Testis (tissue), 3 donors: Measurements from ENCODE around the gene C1R. TPM values are rescaled to one million over a fixed set of nuclear protein-coding genes. Genes with fewer than 3 reads are reported as not detected.

Experiments
- DNase-seq: peaks from one replicate; pipeline ENCODE4 v3.0.0-alpha.2; 2019
- H3K27ac ChIP-seq, 2 donors: fragments of 200-600 bp; sonication (generic); one replicate each; pipeline ENCODE4 v1.5.1; 2019
- H3K27me3 ChIP-seq: fragments of 200-600 bp; sonication (generic); one replicate; pipeline ENCODE4 v1.5.1; 2019
- H3K36me3 ChIP-seq: fragments of 200-600 bp; sonication (generic); one replicate; pipeline ENCODE4 v1.5.1; 2017; ENCODE audit warnings: low read depth; ENCODE audit errors: missing control alignments
- H3K4me1 ChIP-seq: fragments of 200-600 bp; sonication (generic); one replicate; pipeline ENCODE4 v1.5.1; 2019
- H3K4me3 ChIP-seq, 2 donors: fragments of 200-600 bp; sonication (generic); one replicate each; pipeline ENCODE4 v1.5.1; 2017 to 2019
- H3K9me3 ChIP-seq: fragments of 200-600 bp; sonication (generic); one replicate; pipeline ENCODE4 v1.5.1; 2017
- POLR2A ChIP-seq: fragments of 450-650 bp; IDR thresholded peaks from one replicate; pipeline ENCODE4 v1.6.1; 2017; ENCODE audit warnings: antibody characterized with exemption, mild to moderate bottlenecking, moderate library complexity
- WGBS, 2 donors: methylation state at CpG; one replicate each; pipeline ENCODE4 v1.1.5; 2018; 5-methylcytosine and 5-hydroxymethylcytosine counted together
- intact Hi-C: fragments of 100-400 bp; cut with DNase I; formaldehyde crosslinking; loops from one replicate; pipeline ENCODE4 v1.15.1; 2023; ENCODE audit warnings: low total_unique reads
- polyA plus RNA-seq: library from polyadenylated mRNA; stranded (reverse); fragments of 350-450 nt; fragmentation: Illumina TruSeq; extraction: RNeasy Lipid Tissue Mini Kit (QIAGEN cat#74804); gene quantifications from one replicate; pipeline ENCODE4 v1.2.3, GENCODE V29; 2014; ENCODE audit warnings: low read depth, low replicate concordance; ENCODE audit not compliant: insufficient read depth
- small RNA-seq, 2 donors: library from RNA; depleted of rRNA; stranded (forward); fragments of <200 nt; gene quantifications; one replicate each; pipeline ENCODE3, GENCODE V24; 2016
- total RNA-seq, 2 donors: library from RNA; depleted of rRNA; stranded (reverse); fragments of >200 nt; gene quantifications; one replicate each; pipeline ENCODE4 v1.2.3, GENCODE V29; 2016
- TF ChIP-seq, protein P1 (sequence below), 3 experiments: fragments of 450-650 bp in 2 of 3; fragments of 200-600 bp in 1 of 3; sonication (generic) in 1 of 3; IDR thresholded peaks; one replicate each; pipeline ENCODE4 v1.5.1; 2016 to 2019; ENCODE audit warnings: antibody characterized with exemption in 3 of 3, mild to moderate bottlenecking in 2 of 3, moderate library complexity in 1 of 3

Gene C1R
- total and polyA plus RNA-seq, 3 donors from 2014 or later: 51.4 to 330 (median 174) TPM

- DNase-seq: no peak
- no peaks in the 10 kb centered on the region for H3K36me3 ChIP-seq
- 88 to 93% methylated on average over 1 of the region's 1 CpG for WGBS, 2 donors
- no peak for TF ChIP-seq POLR2A
- TF ChIP-seq, protein P1, sequence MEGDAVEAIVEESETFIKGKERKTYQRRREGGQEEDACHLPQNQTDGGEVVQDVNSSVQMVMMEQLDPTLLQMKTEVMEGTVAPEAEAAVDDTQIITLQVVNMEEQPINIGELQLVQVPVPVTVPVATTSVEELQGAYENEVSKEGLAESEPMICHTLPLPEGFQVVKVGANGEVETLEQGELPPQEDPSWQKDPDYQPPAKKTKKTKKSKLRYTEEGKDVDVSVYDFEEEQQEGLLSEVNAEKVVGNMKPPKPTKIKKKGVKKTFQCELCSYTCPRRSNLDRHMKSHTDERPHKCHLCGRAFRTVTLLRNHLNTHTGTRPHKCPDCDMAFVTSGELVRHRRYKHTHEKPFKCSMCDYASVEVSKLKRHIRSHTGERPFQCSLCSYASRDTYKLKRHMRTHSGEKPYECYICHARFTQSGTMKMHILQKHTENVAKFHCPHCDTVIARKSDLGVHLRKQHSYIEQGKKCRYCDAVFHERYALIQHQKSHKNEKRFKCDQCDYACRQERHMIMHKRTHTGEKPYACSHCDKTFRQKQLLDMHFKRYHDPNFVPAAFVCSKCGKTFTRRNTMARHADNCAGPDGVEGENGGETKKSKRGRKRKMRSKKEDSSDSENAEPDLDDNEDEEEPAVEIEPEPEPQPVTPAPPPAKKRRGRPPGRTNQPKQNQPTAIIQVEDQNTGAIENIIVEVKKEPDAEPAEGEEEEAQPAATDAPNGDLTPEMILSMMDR (IDR thresholded peaks at IDR 0.05): no peak
- H3K4me3 ChIP-seq: no peak overlapping the region
- no peaks in the 10 kb centered on the region for H3K9me3 ChIP-seq
- no peaks in the 10 kb centered on the region for H3K27me3 ChIP-seq
- intact Hi-C loops: no loop called here
- H3K27ac ChIP-seq: no peak overlapping the region
- no peaks in the 10 kb centered on the region for H3K4me1 ChIP-seq
Observed at GRCh38 chr12:7034464-7034863, 57.8 kb downstream of the C1R start.

GRCh38 chr12:7032990-7033389 is 59.3 kb downstream of the C1R start:
- intact Hi-C loops: no loop called here
- Histone ChIP-seq H3K9me3 (no peaks in the 10 kb centered on the region), H3K27ac (no peak overlapping the region), H3K36me3 (no peaks in the 10 kb centered on the region), H3K4me3 (no peak overlapping the region), H3K27me3 (no peaks in the 10 kb centered on the region), H3K4me1 (no peaks in the 10 kb centered on the region)
- 85 to 93% methylated on average over 2 of the region's 2 CpGs for WGBS, 2 donors
- no peak for DNase-seq
- TF ChIP-seq, protein P1 (IDR thresholded peaks at IDR 0.05): no peak
- no peak for TF ChIP-seq POLR2A

GRCh38 chr12:7031306-7031705 is 60.9 kb downstream of the C1R start:
- H3K27ac ChIP-seq: no peak overlapping the region
- H3K9me3 ChIP-seq: no peaks in the 10 kb centered on the region
- no peak overlapping the region for H3K4me3 ChIP-seq
- H3K36me3 ChIP-seq: no peaks in the 10 kb centered on the region
- H3K27me3 ChIP-seq: no peaks in the 10 kb centered on the region
- no peak for TF ChIP-seq POLR2A
- TF ChIP-seq, protein P1 (IDR thresholded peaks at IDR 0.05): no peak
- H3K4me1 ChIP-seq: no peaks in the 10 kb centered on the region
- intact Hi-C loops: no loop called here
- 92 to 100% methylated on average over 1 to 6 of the region's 6 CpGs for WGBS, 2 donors
- no peak for DNase-seq

Small RNA genes lying within 50 kb of the gene (small RNA-seq; reads per million reads assigned to genes)
- 0 to 0.09 reads per million in 2 donors for gene AC006512.1
- 0 reads per million in 2 donors for gene RNU6-485P

Other genes starting within 250 kb of the C1R start
- gene CDCA3, start 241.2 kb downstream of the C1R start, total RNA-seq: 10 to 100 TPM; 27.5 to 43.5 TPM
- gene CDCA3, start 241.2 kb downstream of the C1R start, polyA plus RNA-seq: 81.7 TPM
- 10 to 100 TPM; 96.1 to 97.5 TPM for gene USP5, start 240.3 kb downstream of the C1R start, total RNA-seq
- 154 TPM for gene USP5, start 240.3 kb downstream of the C1R start, polyA plus RNA-seq
- 100 to 1,000 TPM; 347 to 356 TPM for gene TPI1, start 224.9 kb downstream of the C1R start, total RNA-seq
- 544 TPM for gene TPI1, start 224.9 kb downstream of the C1R start, polyA plus RNA-seq
- gene SPSB2, start 219.1 kb downstream of the C1R start, total RNA-seq: 10 to 100 TPM; 11.6 to 22.0 TPM
- 21.3 TPM for gene SPSB2, start 219.1 kb downstream of the C1R start, polyA plus RNA-seq
- gene LRRC23, start 187.6 kb downstream of the C1R start, total RNA-seq: 10 to 100 TPM; 32.7 to 33.9 TPM
- 112 TPM for gene LRRC23, start 187.6 kb downstream of the C1R start, polyA plus RNA-seq
- gene ENO2, start 177.9 kb downstream of the C1R start, total RNA-seq: 1 to 10 TPM; 8.8 to 8.9 TPM
- gene ENO2, start 177.9 kb downstream of the C1R start, polyA plus RNA-seq: 14.3 TPM
- 10 to 100 TPM; 63.4 to 73.2 TPM for gene ATN1, start 164.5 kb downstream of the C1R start, total RNA-seq
- gene ATN1, start 164.5 kb downstream of the C1R start, polyA plus RNA-seq: 40.5 TPM
- not detected for gene RNU7-1, start 148.6 kb downstream of the C1R start, total RNA-seq
- not detected for gene RNU7-1, start 148.6 kb downstream of the C1R start, polyA plus RNA-seq
- 100 to 1,000 TPM; 143 to 236 TPM for gene C12orf57, start 148.4 kb downstream of the C1R start, total RNA-seq
- 141 TPM for gene C12orf57, start 148.4 kb downstream of the C1R start, polyA plus RNA-seq
- gene PTPN6, start 141.1 kb downstream of the C1R start, total RNA-seq: 1 to 10 TPM; 3.7 to 9.1 TPM
- 19.1 TPM for gene PTPN6, start 141.1 kb downstream of the C1R start, polyA plus RNA-seq
- gene PHB2, start 121.8 kb downstream of the C1R start, total RNA-seq: 100 to 1,000 TPM; 118 to 153 TPM
- 97.3 TPM for gene PHB2, start 121.8 kb downstream of the C1R start, polyA plus RNA-seq
- gene EMG1, start 121.5 kb downstream of the C1R start, total RNA-seq: 10 to 100 TPM; 40.2 to 45.5 TPM
- gene EMG1, start 121.5 kb downstream of the C1R start, polyA plus RNA-seq: 36.7 TPM
- gene LPCAT3, start 74.0 kb downstream of the C1R start, total RNA-seq: 10 to 100 TPM; 26.0 to 30.2 TPM
- gene LPCAT3, start 74.0 kb downstream of the C1R start, polyA plus RNA-seq: 33.2 TPM
- 100 to 1,000 TPM in 1 of 2 donors, 10 to 100 TPM in 1; 86.1 to 190 TPM for gene C1S, start 31.7 kb downstream of the C1R start, total RNA-seq
- gene C1S, start 31.7 kb downstream of the C1R start, polyA plus RNA-seq: 271 TPM
- gene C1RL, start 16.8 kb upstream of the C1R start, total RNA-seq: 10 to 100 TPM; 23.9 to 31.8 TPM
- gene C1RL, start 16.8 kb upstream of the C1R start, polyA plus RNA-seq: 19.8 TPM
- 1 to 10 TPM; 1.1 to 4.0 TPM for gene RBP5, start 36.4 kb upstream of the C1R start, total RNA-seq
- 11.8 TPM for gene RBP5, start 36.4 kb upstream of the C1R start, polyA plus RNA-seq
- 10 to 100 TPM; 18.8 to 22.7 TPM for gene CLSTN3, start 37.9 kb upstream of the C1R start, total RNA-seq
- 19.9 TPM for gene CLSTN3, start 37.9 kb upstream of the C1R start, polyA plus RNA-seq
- gene PEX5, start 97.2 kb upstream of the C1R start, total RNA-seq: 100 to 1,000 TPM; 121 to 134 TPM
- gene PEX5, start 97.2 kb upstream of the C1R start, polyA plus RNA-seq: 120 TPM
- gene ACSM4, start 211.6 kb upstream of the C1R start, total RNA-seq: 1 to 10 TPM in 1 of 2 donors, under 1 TPM in 1; 0.79 to 2.5 TPM
- 1.3 TPM for gene ACSM4, start 211.6 kb upstream of the C1R start, polyA plus RNA-seq